Vagina (tissue), 2 donors: ENCODE results near the gene EGFR.

ENCODE experiments used
- CTCF ChIP-seq, 3 experiments: fragments of 450-650 bp in 2 of 3; fragments of 200-600 bp in 1 of 3; sonication (generic) in 1 of 3; IDR thresholded peaks; one replicate each; pipeline ENCODE4 v1.5.1; 2017 to 2019; ENCODE audit warnings: antibody characterized with exemption in 3 of 3, mild to moderate bottlenecking in 2 of 3, moderate library complexity in 2 of 3
- POLR2A ChIP-seq, 2 donors: fragments of 450-650 bp; IDR thresholded peaks; one replicate each; pipeline ENCODE4 v1.6.1; 2017; ENCODE audit warnings: antibody characterized with exemption in 2 of 2, mild to moderate bottlenecking in 2 of 2, moderate library complexity in 2 of 2
- POLR2AphosphoS5 ChIP-seq, 2 donors: sonication (generic); formaldehyde crosslinking; IDR thresholded peaks; one replicate each; pipeline ENCODE4 v1.9.0; 2017; ENCODE audit warnings: antibody characterized with exemption in 2 of 2, mild to moderate bottlenecking in 2 of 2, low read depth in 1 of 2; ENCODE audit not compliant: insufficient read depth in 1 of 2

- TF ChIP-seq POLR2A (IDR thresholded peaks at IDR 0.05) (no peak), CTCF (IDR thresholded peaks at IDR 0.05) (no peak), POLR2AphosphoS5 (IDR thresholded peaks at IDR 0.05; ENCODE audit: insufficient read depth in 1 of 2, low read depth in 1 of 2) (peak in 1 of 2 donors; percentile 11)
Measured at GRCh38 chr7:55048221-55048859, 29.5 kb downstream of the EGFR start.
